Astrocyte of the spinal cord (primary cell): ENCODE results near the gene NUP85.
"Not testable (repeated sequence)": the region's sequence is repeated elsewhere in the genome, so short reads cannot be mapped to it uniquely, and the experiment has no call there.

ENCODE experiments used
- DNase-seq: peaks from one replicate; pipeline ENCODE4 v3.0.0; 2011; ENCODE audit warnings: low read depth, low spot score
- H3K4me3 ChIP-seq: 2 replicates; pipeline ENCODE4 v1.5.1; 2011; ENCODE audit warnings: low read depth, mild to moderate bottlenecking, low read length, moderate library complexity
- CTCF ChIP-seq: IDR thresholded peaks from 2 replicates; pipeline ENCODE4 v1.5.1; 2012; ENCODE audit warnings: low read depth, mild to moderate bottlenecking, low read length, inconsistent platforms
- in situ Hi-C: cut with HindIII; loops from 2 replicates; pipeline ENCODE4 v1.10.0; 2017; ENCODE audit warnings: low sequenced_read_pairs

The NUP85 gene

DNA sequence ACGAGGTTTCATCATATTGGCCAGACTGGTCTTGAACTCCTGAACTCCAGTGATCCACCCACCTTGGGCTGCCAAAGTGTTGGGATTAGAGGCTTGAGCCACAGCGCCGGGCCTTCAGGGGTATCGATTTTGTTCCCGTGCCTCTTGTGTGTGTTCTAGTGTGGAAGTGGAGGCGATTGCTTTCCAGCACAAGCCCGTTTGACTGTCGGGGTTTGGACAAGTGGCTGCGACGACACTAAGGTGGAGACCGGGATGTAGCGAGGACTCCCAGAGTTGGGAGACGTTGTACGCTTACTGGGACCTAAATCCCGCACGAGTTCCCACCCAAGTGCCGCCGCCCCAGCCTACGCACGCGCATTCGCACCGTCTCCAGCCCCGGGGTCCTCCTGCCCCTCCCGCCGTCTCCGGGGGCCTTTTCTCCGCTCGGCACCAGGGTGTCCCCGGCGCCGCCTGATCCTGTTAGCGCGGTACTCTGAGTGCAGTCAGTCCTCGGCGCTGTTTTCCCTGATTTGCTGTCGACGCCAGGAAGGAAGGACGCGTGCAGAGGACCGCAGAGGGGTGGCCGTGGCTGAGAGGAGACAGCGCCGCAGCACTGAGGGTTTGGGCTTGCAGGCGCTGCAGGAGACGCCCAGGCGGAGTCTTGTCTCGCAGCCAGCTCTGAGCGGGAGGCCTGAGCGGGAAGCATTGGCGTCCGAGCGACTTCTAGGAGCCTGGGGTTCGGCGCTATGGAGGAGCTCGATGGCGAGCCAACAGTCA is at the start of gene NUP85:
NUP85 (plus strand) TSS at position 643 of the 756 bp plus-strand sequence; CDS start at position 726, 83 bp downstream.
- peak; percentile 94 for DNase-seq
- H3K4me3 ChIP-seq, result peak within 1 kb of the TSS; percentile 75
- in situ Hi-C loops, result no loop called here
- no peak for TF ChIP-seq CTCF

GRCh38 chr17:75158480-75158879 is 47.0 kb upstream of the NUP85 start:
- H3K4me3 ChIP-seq, in situ Hi-C loops, DNase-seq: not testable (repeated sequence)

GRCh38 chr17:75159196-75160031 is 46.1 kb upstream of the NUP85 start:
- peak; percentile 64 for DNase-seq
- no peak for TF ChIP-seq CTCF
- in situ Hi-C loops, result no loop called here
- no peak overlapping the region for H3K4me3 ChIP-seq

DNA sequence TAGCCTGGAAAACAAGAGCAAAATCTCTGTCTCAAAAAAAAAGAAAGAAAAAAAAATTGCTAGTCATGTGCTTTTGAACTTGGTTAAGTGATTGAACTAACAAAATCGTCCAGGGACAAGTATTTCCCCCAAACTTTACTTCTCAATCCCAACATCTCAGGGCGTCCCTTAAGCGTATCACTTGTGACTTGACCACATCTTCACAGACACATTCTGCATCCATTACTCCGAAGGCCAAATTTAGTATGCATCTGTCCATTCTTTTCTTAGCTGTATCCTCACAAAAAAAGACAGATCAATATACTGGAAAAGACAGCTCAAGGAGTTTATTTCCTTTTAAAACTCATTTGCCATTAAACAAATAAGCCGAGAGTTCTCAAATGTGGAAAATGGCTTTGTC is 45.3 kb upstream of the NUP85 start:
- in situ Hi-C loops, result no loop called here
- no peak for TF ChIP-seq CTCF
- H3K4me3 ChIP-seq, result no peak overlapping the region
- no peak for DNase-seq

- TF ChIP-seq CTCF, result no peak
- H3K4me3 ChIP-seq, result no peak overlapping the region
- no peak for DNase-seq
- in situ Hi-C loops, result no loop called here
These were observed 42.4 kb upstream of the NUP85 start for GRCh38 chr17:75163074-75163473.

DNA sequence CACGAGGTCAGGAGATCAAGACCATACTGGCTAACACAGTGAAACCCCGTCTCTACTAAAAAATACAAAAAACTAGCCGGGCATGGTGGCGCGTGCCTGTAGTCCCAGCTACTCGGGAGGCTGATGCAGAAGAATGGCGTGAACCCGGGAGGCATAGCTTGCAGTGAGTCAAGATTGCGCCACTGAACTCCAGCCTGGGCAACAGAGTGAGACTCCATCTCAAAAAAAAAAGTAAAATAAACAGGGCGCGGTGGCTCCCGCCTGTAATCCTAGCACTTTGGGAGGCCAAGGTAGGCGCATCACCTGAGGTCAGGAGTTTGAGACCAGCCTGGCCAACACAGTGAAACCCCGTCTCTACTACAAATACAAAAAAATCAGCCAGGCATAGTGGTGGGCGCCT is 40.9 kb upstream of the NUP85 start:
- DNase-seq, H3K4me3 ChIP-seq, in situ Hi-C loops: not testable (repeated sequence)

DNA sequence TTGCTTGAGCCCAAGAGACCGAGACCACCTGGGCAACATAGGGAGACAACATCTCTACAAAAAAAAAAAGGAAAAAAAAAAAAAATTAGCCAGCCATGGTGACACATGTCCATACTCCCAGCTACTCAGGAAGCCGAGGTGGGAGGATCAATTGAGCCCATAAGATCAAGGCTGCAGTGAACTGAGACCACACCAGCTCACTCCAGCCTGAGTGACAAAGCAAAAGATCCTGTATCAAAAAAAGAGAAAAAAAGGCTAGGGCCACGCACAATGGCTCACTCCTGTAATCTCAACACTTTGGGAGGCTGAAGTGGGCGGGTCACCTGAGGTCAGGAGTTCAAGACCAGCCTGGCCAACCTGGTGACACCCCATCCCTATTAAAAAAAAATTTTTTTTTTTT is 36.5 kb upstream of the NUP85 start:
- DNase-seq, result no peak
- H3K4me3 ChIP-seq, result no peak overlapping the region
- in situ Hi-C loops, result no loop called here
- no peak for TF ChIP-seq CTCF
